Muscle layer of colon (tissue), 2 donors: ENCODE data around the gene EIF2B2.
"Not testable (repeated sequence)": the region's sequence is repeated elsewhere in the genome, so short reads cannot be mapped to it uniquely, and the experiment has no call there.

Experiments
- H3K27ac ChIP-seq: one replicate; pipeline ENCODE4 v1.7.0; 2013; ENCODE audit warnings: low read depth, mild to moderate bottlenecking, low read length, moderate library complexity
- H3K27me3 ChIP-seq, 2 donors: one replicate each; pipeline ENCODE4 v1.7.0; 2013; ENCODE audit warnings: low read length in 2 of 2, mild to moderate bottlenecking in 2 of 2; ENCODE audit not compliant: insufficient read depth in 2 of 2, control insufficient read depth in 1 of 2
- H3K36me3 ChIP-seq: one replicate; pipeline ENCODE4 v1.7.0; 2013; ENCODE audit warnings: mild to moderate bottlenecking, low read length; ENCODE audit not compliant: insufficient read depth
- H3K4me1 ChIP-seq: one replicate; pipeline ENCODE4 v1.7.0; 2013; ENCODE audit warnings: mild to moderate bottlenecking, low read length; ENCODE audit not compliant: insufficient read depth
- H3K4me3 ChIP-seq, 2 donors: one replicate each; pipeline ENCODE4 v1.7.0; 2013; ENCODE audit warnings: low read length in 2 of 2, low read depth in 1 of 2, mild to moderate bottlenecking in 1 of 2, moderate library complexity in 1 of 2
- H3K9ac ChIP-seq: one replicate; pipeline ENCODE4 v1.7.0; 2013; ENCODE audit warnings: low read length
- H3K9me3 ChIP-seq: one replicate; pipeline ENCODE4 v1.7.0; 2013; ENCODE audit warnings: mild to moderate bottlenecking, low read length
- donor health status: abdominal sarcoma.
- donor health status: Adenocarcinoma of cecum.

Gene EIF2B2

DNA sequence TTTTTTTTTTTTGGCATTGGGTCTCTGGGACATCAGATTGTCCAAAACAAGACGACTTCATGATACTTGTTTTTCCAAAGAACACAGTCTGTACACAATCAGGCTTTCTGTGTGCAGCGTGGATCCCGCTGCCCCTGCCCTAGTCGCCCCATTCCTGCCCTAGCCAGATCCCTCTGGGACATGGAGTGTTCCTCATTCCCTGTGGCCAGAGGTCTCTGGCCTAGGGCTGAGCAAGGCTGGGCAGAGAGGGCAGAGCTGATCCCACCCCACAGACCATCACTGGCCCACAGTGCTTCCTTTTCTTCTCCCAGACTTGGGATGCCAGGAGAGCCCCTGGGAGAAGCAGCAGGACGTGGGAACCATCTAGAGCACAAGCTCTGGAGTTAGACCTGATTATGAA is 20.9 kb upstream of the EIF2B2 start:
- Histone ChIP-seq H3K27ac (no peak overlapping the region), H3K4me1 (no peaks in the 10 kb centered on the region), H3K4me3 (no peak overlapping the region), H3K27me3 (no peaks in the 10 kb centered on the region), H3K9ac (no peak overlapping the region), H3K9me3 (no peaks in the 10 kb centered on the region), H3K36me3 (no peaks in the 10 kb centered on the region)

DNA sequence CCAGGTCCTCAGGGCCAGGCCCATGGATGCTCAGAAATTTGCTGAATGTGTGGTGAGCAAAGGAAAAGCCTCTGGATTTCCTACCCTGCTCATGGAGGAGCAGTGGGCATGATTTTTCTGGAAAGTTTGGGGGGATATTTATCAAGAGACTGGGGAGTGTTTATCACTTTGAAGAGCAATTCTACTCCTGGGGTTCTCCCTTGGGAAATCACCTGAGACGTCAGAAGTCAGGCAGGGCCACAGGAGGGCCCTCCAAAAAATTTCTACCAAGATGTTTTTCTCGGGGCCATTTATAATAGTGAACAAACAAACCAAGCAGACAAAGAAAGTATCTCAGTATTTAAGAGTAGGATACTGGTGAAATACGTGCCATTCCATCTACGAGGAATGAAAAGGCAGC is 20.1 kb upstream of the EIF2B2 start:
- no peaks in the 10 kb centered on the region for H3K36me3 ChIP-seq
- no peak overlapping the region for H3K9ac ChIP-seq
- no peaks in the 10 kb centered on the region for H3K4me1 ChIP-seq
- H3K9me3 ChIP-seq, result no peaks in the 10 kb centered on the region
- no peaks in the 10 kb centered on the region for H3K27me3 ChIP-seq
- H3K4me3 ChIP-seq, result no peak overlapping the region
- H3K27ac ChIP-seq, result no peak overlapping the region

DNA sequence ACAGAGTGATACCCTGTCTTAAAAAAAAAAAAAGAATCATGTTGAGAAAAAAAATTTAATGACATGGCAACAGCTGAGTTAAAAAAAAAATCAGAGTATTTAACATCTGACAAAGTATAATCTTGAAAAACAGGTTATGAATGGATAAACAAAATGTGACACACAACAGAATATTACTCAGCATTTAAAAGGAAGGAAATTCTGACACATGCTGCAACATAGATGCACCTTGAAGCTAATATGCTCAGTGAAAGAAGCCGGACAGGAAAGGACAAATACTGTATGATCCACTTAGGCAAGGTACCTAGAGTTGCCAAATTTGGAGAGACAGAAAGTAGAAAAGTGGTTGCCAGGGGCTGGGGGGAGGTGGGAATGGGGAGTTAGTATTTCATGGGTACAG is 19.4 kb upstream of the EIF2B2 start:
- Histone ChIP-seq H3K4me3 (no peak overlapping the region), H3K9ac (no peak overlapping the region), H3K36me3 (no peaks in the 10 kb centered on the region), H3K9me3 (no peaks in the 10 kb centered on the region), H3K27ac (no peak overlapping the region), H3K27me3 (no peaks in the 10 kb centered on the region), H3K4me1 (no peaks in the 10 kb centered on the region)

DNA sequence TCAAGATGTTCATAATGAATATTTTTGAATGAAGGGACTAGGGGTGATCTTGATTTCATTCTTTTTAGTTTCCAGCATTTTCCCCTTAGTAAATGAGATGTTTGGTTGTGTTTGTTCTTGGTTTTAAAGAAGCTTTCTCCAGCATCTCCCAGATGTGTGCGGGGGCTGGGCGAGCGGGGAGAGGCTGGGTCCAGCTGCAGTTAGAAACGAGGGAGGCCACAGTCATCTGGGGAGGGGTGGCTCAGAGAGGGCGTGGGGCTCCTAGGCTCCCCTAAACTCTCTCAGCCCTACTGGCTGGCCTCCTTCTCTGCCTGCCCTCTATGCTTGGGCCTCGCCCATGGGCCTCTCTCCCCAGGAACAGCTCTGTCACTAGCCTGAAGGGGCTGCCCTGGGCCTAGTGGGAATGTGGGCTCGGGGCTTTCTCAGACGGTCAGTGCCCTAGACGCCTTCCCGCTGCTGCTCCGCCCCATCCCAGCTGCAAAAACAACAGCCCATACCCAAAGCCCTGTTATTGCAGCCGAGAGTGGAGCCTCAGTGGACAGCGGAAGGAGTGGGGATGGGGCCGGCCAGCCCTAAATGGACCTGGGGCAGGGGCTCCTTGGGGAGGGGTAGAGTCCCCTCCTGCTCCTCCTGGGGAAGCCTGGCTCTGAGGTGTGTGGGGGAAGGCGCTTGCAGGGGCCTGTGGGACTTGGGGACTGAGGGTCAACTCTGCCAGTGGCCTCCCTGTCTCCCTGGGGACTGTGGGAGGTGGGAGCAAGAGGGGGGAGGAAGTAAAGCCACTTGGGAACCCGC is 18.3 kb upstream of the EIF2B2 start:
- H3K27ac ChIP-seq, result no peak overlapping the region
- no peaks in the 10 kb centered on the region for H3K36me3 ChIP-seq
- H3K9ac ChIP-seq, result no peak overlapping the region
- no peaks in the 10 kb centered on the region for H3K9me3 ChIP-seq
- H3K4me3 ChIP-seq, result no peak overlapping the region
- H3K27me3 ChIP-seq, result no peaks in the 10 kb centered on the region
- H3K4me1 ChIP-seq, result no peaks in the 10 kb centered on the region

DNA sequence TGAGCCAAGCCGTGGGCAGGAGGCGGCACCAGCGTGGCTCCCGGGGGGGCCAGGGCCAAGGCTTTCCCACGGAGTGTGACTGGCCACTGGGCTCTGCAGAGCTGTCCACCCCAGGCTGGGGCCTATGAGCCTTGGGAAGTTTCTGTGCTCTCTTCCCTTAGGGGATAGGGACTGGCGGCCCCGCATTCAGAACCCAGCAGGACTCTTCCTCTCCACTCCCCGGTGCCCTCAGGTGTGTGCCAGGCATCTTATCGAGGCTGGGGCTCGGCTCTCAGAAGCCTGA is 17.8 kb upstream of the EIF2B2 start:
- H3K4me3 ChIP-seq, result no peak overlapping the region
- H3K4me1 ChIP-seq, result no peaks in the 10 kb centered on the region
- H3K9ac ChIP-seq, result no peak overlapping the region
- H3K36me3 ChIP-seq, result no peaks in the 10 kb centered on the region
- H3K9me3 ChIP-seq, result no peaks in the 10 kb centered on the region
- no peaks in the 10 kb centered on the region for H3K27me3 ChIP-seq
- H3K27ac ChIP-seq, result no peak overlapping the region

DNA sequence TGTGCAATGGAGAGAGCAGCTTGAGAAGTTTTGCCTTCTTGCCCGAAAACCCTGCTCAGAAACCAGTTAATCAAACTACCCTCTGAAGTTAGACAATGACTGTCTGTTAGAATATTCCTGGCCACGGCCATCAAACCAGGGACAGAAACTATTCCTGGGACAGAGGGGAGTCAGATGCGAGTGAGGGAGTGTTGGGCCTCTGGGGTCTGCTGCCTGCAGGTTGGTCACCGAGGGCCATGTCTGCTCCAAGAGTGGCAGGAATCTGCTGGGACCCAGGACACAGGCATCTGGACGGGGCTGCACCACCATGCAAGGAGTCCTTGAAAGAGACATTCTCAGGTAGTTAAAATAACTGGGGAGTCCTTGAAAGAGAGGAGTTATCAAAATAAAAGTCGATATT is 16.9 kb upstream of the EIF2B2 start:
- Histone ChIP-seq H3K4me1 (no peaks in the 10 kb centered on the region), H3K27ac (no peak overlapping the region), H3K4me3 (no peak overlapping the region), H3K9ac (no peak overlapping the region), H3K9me3 (no peaks in the 10 kb centered on the region), H3K36me3 (no peaks in the 10 kb centered on the region), H3K27me3 (no peaks in the 10 kb centered on the region)

DNA sequence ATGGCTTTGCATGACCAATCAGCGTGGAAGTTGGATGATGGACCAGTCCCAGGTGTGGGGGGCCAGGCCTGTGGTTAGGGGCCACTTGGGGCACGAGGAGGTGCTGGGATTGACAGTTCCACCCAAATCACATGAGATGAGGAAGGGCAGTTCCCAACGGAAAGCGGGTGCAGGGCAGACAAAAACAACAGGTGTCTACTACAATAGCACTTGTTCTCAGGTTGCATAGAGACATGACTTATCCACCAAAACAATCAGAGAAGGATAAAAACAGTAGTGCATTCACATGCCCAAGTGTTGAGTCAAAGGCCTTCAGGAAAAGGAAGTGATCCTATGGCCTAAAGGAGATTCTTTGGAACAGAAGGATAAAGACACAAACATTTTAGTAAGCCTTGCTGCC is 14.6 kb upstream of the EIF2B2 start:
- Histone ChIP-seq H3K4me1 (no peaks in the 10 kb centered on the region), H3K27me3 (no peaks in the 10 kb centered on the region), H3K27ac (no peak overlapping the region), H3K4me3 (no peak overlapping the region), H3K36me3 (no peaks in the 10 kb centered on the region), H3K9ac (no peak overlapping the region), H3K9me3 (no peaks in the 10 kb centered on the region)

DNA sequence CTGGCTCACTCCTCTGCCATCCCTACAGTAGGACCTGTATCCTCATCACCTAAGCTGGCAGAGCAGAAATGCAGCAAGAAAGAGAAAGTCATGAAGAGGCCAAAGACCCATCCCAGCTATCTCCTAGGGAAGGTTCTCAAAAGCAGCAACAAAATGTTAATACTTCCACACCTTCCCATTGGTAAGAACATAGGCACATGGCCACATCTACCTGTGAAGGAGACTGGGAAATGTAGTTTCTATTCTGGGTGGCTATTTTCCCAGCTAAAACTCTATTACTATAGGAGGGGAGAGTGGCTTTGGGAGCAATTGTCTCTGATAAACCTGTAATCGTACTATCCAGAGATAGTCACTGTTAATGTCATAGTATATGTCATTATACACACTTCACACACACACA is 13.7 kb upstream of the EIF2B2 start:
- H3K27me3 ChIP-seq, result no peaks in the 10 kb centered on the region
- H3K9ac ChIP-seq, result no peak overlapping the region
- no peaks in the 10 kb centered on the region for H3K4me1 ChIP-seq
- H3K36me3 ChIP-seq, result no peaks in the 10 kb centered on the region
- no peaks in the 10 kb centered on the region for H3K9me3 ChIP-seq
- H3K27ac ChIP-seq, result no peak overlapping the region
- H3K4me3 ChIP-seq, result no peak overlapping the region

DNA sequence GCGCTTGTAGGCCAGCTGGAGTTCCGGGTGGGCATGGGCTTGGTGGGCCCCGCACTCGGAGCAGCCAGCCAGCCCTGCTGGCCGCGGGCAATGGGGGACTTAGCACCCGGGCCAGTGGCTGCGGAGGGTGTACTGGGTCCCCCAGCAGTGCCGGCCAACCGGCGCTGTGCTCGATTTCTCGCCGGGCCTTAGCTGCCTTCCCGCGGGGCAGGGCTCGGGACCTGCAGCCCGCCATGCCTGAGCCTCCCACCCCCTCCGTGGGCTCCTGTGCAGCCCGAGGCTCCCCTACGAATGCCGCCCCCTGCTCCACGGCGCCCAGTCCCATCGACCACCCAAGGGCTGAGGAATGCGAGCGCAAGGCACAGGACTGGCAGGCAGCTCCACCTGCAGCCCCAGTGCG is 8.5 kb upstream of the EIF2B2 start:
- not testable (repeated sequence) for H3K4me3 ChIP-seq, H3K9me3 ChIP-seq, H3K9ac ChIP-seq, H3K27ac ChIP-seq, H3K4me1 ChIP-seq, H3K36me3 ChIP-seq, H3K27me3 ChIP-seq

DNA sequence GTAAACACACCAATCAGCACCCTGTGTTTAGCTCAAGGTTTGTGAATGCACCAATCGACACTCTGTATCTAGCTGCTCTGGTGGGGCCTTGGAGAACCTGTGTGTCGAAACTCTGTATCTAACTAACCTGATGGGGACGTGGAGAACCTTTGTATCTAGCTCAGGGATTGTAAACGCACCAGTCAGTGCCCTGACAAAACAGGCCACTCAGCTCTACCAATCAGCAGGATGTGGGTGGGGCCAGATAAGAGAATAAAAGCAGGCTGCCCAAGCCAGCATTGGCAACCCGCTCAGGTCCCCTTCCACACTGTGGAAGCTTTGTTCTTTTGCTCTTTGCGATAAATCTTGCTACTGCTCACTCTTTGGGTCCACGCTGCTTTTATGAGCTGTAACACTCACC is 6.9 kb upstream of the EIF2B2 start:
- H3K4me1 ChIP-seq, result not testable (repeated sequence)

DNA sequence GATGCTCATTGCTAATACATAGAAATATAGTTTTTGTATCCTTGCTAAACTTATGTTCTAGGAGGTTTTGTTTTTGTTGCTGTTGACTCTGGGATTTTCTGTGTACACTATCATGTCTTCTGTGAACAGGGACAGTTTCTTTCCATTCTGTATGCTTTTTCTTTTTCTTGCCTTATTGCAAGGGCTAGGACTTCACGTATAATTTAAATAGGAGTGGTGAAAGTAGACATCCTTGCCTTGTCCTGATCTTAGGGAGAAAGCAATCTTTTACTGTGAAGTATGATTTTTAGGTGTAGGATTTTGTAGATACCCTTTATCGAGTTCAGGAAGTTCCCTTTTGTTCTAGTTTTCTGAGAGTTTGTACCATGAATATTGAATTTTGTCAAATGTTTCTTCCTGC is 1.5 kb upstream of the EIF2B2 start:
- H3K9me3 ChIP-seq, result no peaks in the 10 kb centered on the region
- no peak overlapping the region for H3K9ac ChIP-seq
- H3K27me3 ChIP-seq, result no peaks in the 10 kb centered on the region
- peaks cover 9% of the 10 kb centered on the region for H3K36me3 ChIP-seq
- H3K27ac ChIP-seq, result no peak overlapping the region
- peaks cover 10% of the 10 kb centered on the region for H3K4me1 ChIP-seq
- H3K4me3 ChIP-seq, result no peak overlapping the region

More for the DNA sequence above, 6.9 kb upstream of the EIF2B2 start:
- not testable (repeated sequence) for H3K27me3 ChIP-seq, H3K9me3 ChIP-seq, H3K9ac ChIP-seq, H3K36me3 ChIP-seq, H3K4me3 ChIP-seq, H3K27ac ChIP-seq

DNA sequence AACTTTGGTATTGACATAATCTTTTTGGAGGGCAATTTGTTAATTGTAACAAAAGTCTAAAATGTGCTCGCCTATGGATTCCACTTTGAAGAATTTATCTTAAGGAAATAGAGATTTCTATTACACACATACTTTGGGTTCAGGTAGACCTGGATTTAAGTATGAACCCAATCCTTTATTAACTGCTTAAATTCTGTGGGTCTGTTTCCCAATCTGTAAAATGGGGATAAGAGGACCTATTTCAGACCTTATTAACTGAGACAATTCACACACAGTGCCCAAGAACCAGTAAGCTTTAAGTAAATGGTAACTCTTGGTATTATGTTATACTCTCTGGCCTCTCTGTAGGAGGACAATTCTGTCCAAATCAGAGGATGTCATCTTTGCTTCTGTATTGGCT is 822 bp upstream of the EIF2B2 start:
- Histone ChIP-seq H3K9me3 (no peaks in the 10 kb centered on the region), H3K27ac (peak overlapping the region; percentile 78), H3K4me1 (peaks cover 10% of the 10 kb centered on the region), H3K36me3 (peaks cover 15% of the 10 kb centered on the region), H3K27me3 (no peaks in the 10 kb centered on the region), H3K9ac (no peak overlapping the region), H3K4me3 (peak overlapping the region; percentile 79 to 98)
